PFSK-1 (cell line): Measurements from ENCODE around the gene PDLIM1.

Experiments used
- POLR2AphosphoS5 ChIP-seq: IDR thresholded peaks from 2 replicates; pipeline ENCODE4 v1.6.1; 2012; ENCODE audit warnings: low read depth, mild to moderate bottlenecking, control low read depth, low read length, moderate library complexity
- TAF1 ChIP-seq: IDR thresholded peaks from 2 replicates; pipeline ENCODE4 v1.6.1; 2012; ENCODE audit warnings: low read length, control low read depth, borderline replicate concordance; ENCODE audit not compliant: insufficient read depth

DNA sequence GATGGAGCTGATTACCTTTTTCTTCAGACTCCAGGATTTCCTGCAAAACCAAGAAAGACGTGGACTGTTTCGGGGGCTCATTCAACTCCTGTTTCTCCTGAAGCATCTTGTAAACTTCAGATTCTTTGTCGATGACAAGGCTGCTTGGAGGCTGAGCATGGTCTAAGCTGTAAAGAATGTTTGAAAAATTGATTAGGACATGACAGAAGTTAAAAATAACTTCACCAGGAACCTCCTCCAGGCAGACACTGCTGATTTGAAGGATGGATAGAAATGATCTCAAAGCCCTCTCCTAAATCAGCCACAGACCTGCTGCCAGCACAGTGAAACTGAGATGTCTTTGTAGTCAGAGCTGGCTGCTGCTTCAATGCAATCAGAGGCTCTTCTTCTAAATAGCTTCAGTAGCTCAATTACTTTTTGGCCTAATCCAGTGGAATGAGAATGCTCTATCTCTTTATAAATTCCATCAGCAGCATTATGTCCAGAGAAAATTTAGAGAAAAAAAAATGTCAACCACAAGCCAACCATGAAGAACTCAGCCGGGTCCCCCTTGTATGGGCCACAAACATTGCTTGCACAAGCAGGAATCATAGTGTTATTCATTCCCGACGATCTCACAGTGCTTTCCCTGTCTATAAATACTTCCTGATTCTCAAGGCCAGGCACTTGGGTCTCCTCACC, 43.5 kb downstream of the PDLIM1 start:
- TF ChIP-seq TAF1 (no peak), POLR2AphosphoS5 (no peak)
